ENCODE measurements around the gene ZNF438.
"Not testable (repeated sequence)": the region's sequence is repeated elsewhere in the genome, so short reads cannot be mapped to it uniquely, and the experiment has no call there.

The ZNF438 gene

DNA sequence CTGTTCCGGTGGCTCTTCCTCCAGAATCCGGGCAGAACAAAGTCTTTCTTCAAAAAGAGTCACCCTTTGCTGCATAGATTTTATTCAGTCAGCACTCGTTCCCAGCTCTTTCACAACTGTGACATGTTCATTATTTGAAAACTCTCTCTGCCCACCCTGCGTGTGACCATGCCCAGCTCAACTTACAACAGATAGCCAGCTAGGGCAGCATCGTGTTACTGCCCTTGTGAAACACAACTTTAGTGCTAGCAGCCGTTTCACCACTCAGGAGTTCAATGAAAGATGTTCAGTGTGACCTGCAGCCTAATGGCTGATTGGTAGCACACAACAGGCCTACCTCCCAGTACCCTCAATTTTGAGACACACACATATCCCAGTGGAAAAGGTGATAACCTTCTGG lies 57.9 kb downstream of the ZNF438 start:
- Histone ChIP-seq H3K27ac (ENCODE audit: low read depth, low read length) (no peak overlapping the region), H3K36me3 (ENCODE audit: insufficient read depth, low read length) (peaks cover 3% of the 10 kb centered on the region; the same call in 1 of the 2 replicates), H2AFZ (ENCODE audit: low read length, unreplicated experiment) (no peak overlapping the region), H3K79me2 (ENCODE audit: control insufficient read depth, insufficient read depth, low read length, unreplicated experiment) (no peaks in the 10 kb centered on the region), H3K27me3 (ENCODE audit: insufficient read depth, low read length) (no peaks in the 10 kb centered on the region), H3K4me3 (ENCODE audit: low read depth, low read length) (no peak overlapping the region), H3K4me1 (ENCODE audit: control insufficient read depth, insufficient read depth, low read length, unreplicated experiment) (peaks cover 15% of the 10 kb centered on the region)

DNA sequence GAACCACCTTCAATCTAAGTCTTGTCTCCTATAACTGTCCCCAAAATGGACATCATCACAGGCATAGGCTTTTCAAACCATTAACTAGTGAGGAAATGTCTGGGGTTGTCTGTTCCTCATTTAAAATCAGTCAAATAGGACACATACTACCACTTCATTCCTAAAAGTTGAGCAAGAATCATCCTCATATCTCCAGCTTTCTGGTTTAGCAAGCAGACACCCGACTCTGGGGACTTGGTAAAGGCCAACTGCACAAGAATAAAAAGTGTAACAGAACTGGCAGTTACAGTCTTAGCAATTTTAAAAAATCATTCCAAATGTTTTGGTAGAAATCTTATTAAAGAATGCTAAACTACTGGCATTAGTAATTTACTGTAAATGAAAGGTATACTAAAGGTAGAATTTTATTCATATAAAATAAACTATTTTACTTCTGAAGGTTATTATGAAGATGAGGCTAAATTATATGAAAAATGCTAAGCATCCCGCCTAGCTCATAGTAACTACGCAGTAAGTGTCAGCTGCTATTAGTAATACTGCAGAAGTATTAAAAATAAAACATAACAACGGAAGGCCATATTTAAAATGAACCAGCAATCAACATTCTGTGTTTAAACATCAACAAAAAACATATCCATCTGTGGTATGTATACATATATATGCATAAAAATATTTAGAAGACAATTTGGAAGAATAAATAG lies 60.8 kb downstream of the ZNF438 start:
- Histone ChIP-seq H3K79me2 (ENCODE audit: control insufficient read depth, insufficient read depth, low read length, unreplicated experiment) (no peaks in the 10 kb centered on the region), H3K27ac (ENCODE audit: low read depth, low read length) (no peak overlapping the region), H3K27me3 (ENCODE audit: insufficient read depth, low read length) (no peaks in the 10 kb centered on the region), H2AFZ (ENCODE audit: low read length, unreplicated experiment) (no peak overlapping the region), H3K4me3 (ENCODE audit: low read depth, low read length) (no peak overlapping the region), H3K4me1 (ENCODE audit: control insufficient read depth, insufficient read depth, low read length, unreplicated experiment) (peaks cover 15% of the 10 kb centered on the region), H3K36me3 (ENCODE audit: insufficient read depth, low read length) (peaks cover 3% of the 10 kb centered on the region; the same call in 1 of the 2 replicates)

DNA sequence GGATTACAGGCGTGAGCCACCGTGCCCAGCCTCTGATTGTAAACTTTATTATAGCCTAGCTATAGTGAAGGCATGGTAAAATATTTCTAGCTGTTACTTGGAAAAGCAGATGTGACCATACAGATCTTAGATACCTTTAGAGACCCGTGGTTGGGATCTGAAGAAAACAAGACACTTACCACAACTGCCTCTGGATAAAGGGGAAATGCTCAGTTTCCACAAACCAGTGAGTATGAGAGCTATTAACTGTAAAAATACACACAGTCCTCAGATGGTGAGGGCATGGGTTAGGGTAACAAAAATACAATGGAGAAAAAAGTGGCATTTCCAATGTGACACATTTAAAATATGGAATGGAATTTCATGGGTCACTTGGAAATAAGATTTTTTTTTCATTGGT lies 63.0 kb downstream of the ZNF438 start:
- no peak overlapping the region for H3K4me3 ChIP-seq (ENCODE audit: low read depth, low read length)
- peaks cover under 1% of the 10 kb centered on the region; the same call in 1 of the 2 replicates for H3K36me3 ChIP-seq (ENCODE audit: insufficient read depth, low read length)
- H3K4me1 ChIP-seq (ENCODE audit: control insufficient read depth, insufficient read depth, low read length, unreplicated experiment), result peaks cover 5% of the 10 kb centered on the region
- H2AFZ ChIP-seq (ENCODE audit: low read length, unreplicated experiment), result no peak overlapping the region
- no peaks in the 10 kb centered on the region for H3K27me3 ChIP-seq (ENCODE audit: insufficient read depth, low read length)
- no peaks in the 10 kb centered on the region for H3K79me2 ChIP-seq (ENCODE audit: control insufficient read depth, insufficient read depth, low read length, unreplicated experiment)
- H3K27ac ChIP-seq (ENCODE audit: low read depth, low read length), result no peak overlapping the region

GRCh38 chr10:30967650-30968410 lies 63.8 kb downstream of the ZNF438 start:
- H3K36me3 ChIP-seq (ENCODE audit: insufficient read depth, low read length), result no peaks in the 10 kb centered on the region
- no peak overlapping the region for H3K4me3 ChIP-seq (ENCODE audit: low read depth, low read length)
- H2AFZ ChIP-seq (ENCODE audit: low read length, unreplicated experiment), result no peak overlapping the region
- H3K79me2 ChIP-seq (ENCODE audit: control insufficient read depth, insufficient read depth, low read length, unreplicated experiment), result no peaks in the 10 kb centered on the region
- H3K27ac ChIP-seq (ENCODE audit: low read depth, low read length), result no peak overlapping the region
- no peaks in the 10 kb centered on the region for H3K27me3 ChIP-seq (ENCODE audit: insufficient read depth, low read length)
- peaks cover 5% of the 10 kb centered on the region for H3K4me1 ChIP-seq (ENCODE audit: control insufficient read depth, insufficient read depth, low read length, unreplicated experiment)

DNA sequence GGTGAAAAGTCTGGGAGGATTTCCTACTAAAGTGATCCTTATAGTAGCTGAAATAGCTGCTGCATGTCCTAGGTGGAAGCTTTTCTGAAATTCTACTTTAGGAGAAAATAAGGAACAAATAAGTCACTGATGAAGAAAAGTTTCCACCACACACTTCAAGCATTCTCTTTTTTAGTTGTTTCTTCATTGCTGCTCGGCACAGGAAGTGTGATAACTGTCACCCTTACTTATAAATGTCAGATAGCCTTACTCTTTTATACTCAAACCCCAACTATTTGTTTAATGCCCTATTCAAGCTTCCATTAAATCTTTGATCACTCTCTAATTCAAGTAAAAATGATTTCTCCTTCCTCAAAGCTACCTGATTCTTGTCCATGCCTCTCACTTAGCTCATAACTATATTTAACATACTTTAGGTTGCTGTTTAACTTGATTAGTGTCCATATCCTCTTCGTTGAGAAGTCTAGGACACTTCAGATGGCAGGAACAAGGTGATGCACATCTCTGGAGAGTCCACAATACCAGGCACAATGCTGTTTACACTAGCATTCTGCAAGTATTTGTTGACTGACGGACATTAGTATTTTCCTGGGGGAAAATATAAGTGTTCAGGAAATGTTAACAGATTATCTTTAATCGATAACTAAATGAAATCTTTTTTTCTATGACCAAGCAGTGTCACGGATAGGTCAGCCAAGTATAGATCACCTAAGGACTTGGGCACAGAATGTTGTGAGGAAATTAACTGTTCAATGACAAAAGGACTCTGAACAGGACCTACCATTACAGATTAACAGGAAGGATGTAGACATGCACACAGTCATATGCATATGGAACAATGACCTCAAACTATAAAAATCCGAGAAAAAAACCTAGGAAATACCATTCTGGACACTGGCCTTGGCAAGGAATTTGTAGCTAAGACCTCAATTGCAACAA lies 67.4 kb downstream of the ZNF438 start:
- Histone ChIP-seq H3K27me3 (ENCODE audit: insufficient read depth, low read length) (no peaks in the 10 kb centered on the region), H2AFZ (ENCODE audit: low read length, unreplicated experiment) (no peak overlapping the region), H3K27ac (ENCODE audit: low read depth, low read length) (no peak overlapping the region)

DNA sequence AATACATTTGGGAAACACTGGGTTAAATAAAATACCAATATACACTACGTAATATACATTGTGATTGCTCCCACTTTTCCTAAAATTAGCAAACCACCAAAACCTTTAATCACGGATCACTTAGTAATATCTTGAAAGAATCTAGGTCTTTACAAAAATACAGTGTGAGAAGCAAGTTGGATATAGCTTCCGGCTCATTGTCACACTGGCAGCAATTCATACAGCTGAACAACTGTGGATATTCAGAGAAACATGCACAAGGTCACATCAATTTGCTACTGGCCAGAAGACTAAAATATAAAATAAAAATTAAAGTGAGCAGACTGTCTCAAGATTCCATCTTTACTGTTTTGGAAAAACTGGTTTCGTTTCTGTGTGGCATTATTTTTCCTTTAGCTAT lies 69.1 kb downstream of the ZNF438 start:
- no peak overlapping the region for H3K4me3 ChIP-seq (ENCODE audit: low read depth, low read length)
- H3K27me3 ChIP-seq (ENCODE audit: insufficient read depth, low read length), result no peaks in the 10 kb centered on the region
- H3K27ac ChIP-seq (ENCODE audit: low read depth, low read length), result no peak overlapping the region
- H3K36me3 ChIP-seq (ENCODE audit: insufficient read depth, low read length), result no peaks in the 10 kb centered on the region
- no peaks in the 10 kb centered on the region for H3K4me1 ChIP-seq (ENCODE audit: control insufficient read depth, insufficient read depth, low read length, unreplicated experiment)
- no peaks in the 10 kb centered on the region for H3K79me2 ChIP-seq (ENCODE audit: control insufficient read depth, insufficient read depth, low read length, unreplicated experiment)
- H2AFZ ChIP-seq (ENCODE audit: low read length, unreplicated experiment), result no peak overlapping the region

More for the DNA sequence above, 67.4 kb downstream of the ZNF438 start:
- H3K4me3 ChIP-seq (ENCODE audit: low read depth, low read length), result no peak overlapping the region
- no peaks in the 10 kb centered on the region for H3K36me3 ChIP-seq (ENCODE audit: insufficient read depth, low read length)
- no peaks in the 10 kb centered on the region for H3K4me1 ChIP-seq (ENCODE audit: control insufficient read depth, insufficient read depth, low read length, unreplicated experiment)
- no peaks in the 10 kb centered on the region for H3K79me2 ChIP-seq (ENCODE audit: control insufficient read depth, insufficient read depth, low read length, unreplicated experiment)

DNA sequence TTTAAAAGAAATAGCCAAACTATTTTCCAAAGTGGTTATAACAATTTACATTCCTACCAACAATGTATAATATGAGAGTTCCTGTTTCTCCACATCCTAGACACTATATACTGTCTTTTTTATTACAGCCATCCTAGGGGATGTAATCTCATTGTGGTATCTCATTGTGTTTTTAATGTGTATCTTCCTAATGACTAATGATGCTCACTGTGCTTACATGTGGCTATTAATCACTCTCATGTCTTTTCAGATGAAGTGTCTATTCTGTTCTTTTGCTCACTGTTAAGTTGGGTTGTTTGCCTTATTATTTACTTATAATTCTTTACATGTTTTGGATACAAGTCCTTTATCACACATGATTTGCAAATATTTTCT lies 71.8 kb downstream of the ZNF438 start:
- Histone ChIP-seq H3K27ac (ENCODE audit: low read depth, low read length) (no peak overlapping the region), H3K4me3 (ENCODE audit: low read depth, low read length) (no peak overlapping the region), H3K36me3 (ENCODE audit: insufficient read depth, low read length) (no peaks in the 10 kb centered on the region), H3K4me1 (ENCODE audit: control insufficient read depth, insufficient read depth, low read length, unreplicated experiment) (no peaks in the 10 kb centered on the region), H2AFZ (ENCODE audit: low read length, unreplicated experiment) (no peak overlapping the region), H3K27me3 (ENCODE audit: insufficient read depth, low read length) (no peaks in the 10 kb centered on the region), H3K79me2 (ENCODE audit: control insufficient read depth, insufficient read depth, low read length, unreplicated experiment) (no peaks in the 10 kb centered on the region)

DNA sequence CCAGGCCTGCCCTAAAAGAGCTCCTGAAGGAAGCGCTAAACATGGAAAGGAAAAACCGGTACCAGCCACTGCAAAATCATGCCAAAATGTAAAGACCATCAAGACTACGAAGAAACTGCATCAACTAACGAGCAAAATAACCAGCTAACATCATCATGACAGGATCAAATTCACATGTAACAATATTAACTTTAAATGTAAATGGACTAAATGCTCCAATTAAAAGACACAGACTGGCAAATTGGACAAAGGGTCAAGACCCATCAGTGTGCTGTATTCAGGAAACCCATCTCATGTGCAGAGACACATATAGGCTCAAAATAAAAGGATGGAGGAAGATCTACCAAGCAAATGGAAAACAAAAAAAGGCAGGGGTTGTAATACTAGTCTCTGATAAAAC lies 82.4 kb downstream of the ZNF438 start:
- not testable (repeated sequence) for H3K79me2 ChIP-seq (ENCODE audit: control insufficient read depth, insufficient read depth, low read length, unreplicated experiment); H3K27ac ChIP-seq (ENCODE audit: low read depth, low read length); H2AFZ ChIP-seq (ENCODE audit: low read length, unreplicated experiment); H3K27me3 ChIP-seq (ENCODE audit: insufficient read depth, low read length); H3K36me3 ChIP-seq (ENCODE audit: insufficient read depth, low read length); H3K4me1 ChIP-seq (ENCODE audit: control insufficient read depth, insufficient read depth, low read length, unreplicated experiment); H3K4me3 ChIP-seq (ENCODE audit: low read depth, low read length)

- Histone ChIP-seq H3K79me2 (ENCODE audit: control insufficient read depth, insufficient read depth, low read length, unreplicated experiment) (no peaks in the 10 kb centered on the region), H3K4me3 (ENCODE audit: low read depth, low read length) (no peak overlapping the region), H3K27ac (ENCODE audit: low read depth, low read length) (no peak overlapping the region), H3K27me3 (ENCODE audit: insufficient read depth, low read length) (no peaks in the 10 kb centered on the region), H2AFZ (ENCODE audit: low read length, unreplicated experiment) (no peak overlapping the region), H3K4me1 (ENCODE audit: control insufficient read depth, insufficient read depth, low read length, unreplicated experiment) (no peaks in the 10 kb centered on the region), H3K36me3 (ENCODE audit: insufficient read depth, low read length) (peaks cover 2% of the 10 kb centered on the region; the same call in 1 of the 2 replicates)
These were observed 87.7 kb downstream of the ZNF438 start for GRCh38 chr10:30944005-30944404.

DNA sequence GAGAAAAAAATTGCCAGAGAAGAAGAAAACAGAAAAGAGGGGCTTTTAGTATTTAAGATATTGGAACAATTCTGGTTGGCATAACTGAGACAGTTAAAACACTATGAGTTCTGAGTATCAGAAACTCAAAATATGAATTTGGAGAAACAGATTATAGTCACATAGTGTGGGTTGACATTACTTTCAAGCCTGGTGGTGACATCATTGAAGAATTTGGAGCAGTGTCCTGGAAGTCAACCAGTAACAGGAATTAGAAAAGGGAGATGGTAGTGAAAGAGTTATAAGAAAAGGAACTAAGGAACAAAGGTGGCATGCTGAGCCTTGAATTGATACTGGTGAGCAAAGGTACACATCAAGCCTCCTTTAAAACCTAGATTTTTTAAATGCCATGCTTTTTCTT lies 88.2 kb downstream of the ZNF438 start:
- no peak overlapping the region for H2AFZ ChIP-seq (ENCODE audit: low read length, unreplicated experiment)
- no peaks in the 10 kb centered on the region for H3K27me3 ChIP-seq (ENCODE audit: insufficient read depth, low read length)
- no peak overlapping the region for H3K4me3 ChIP-seq (ENCODE audit: low read depth, low read length)
- no peak overlapping the region for H3K27ac ChIP-seq (ENCODE audit: low read depth, low read length)
- H3K79me2 ChIP-seq (ENCODE audit: control insufficient read depth, insufficient read depth, low read length, unreplicated experiment), result no peaks in the 10 kb centered on the region
- H3K4me1 ChIP-seq (ENCODE audit: control insufficient read depth, insufficient read depth, low read length, unreplicated experiment), result no peaks in the 10 kb centered on the region
- peaks cover 2% of the 10 kb centered on the region; the same call in 1 of the 2 replicates for H3K36me3 ChIP-seq (ENCODE audit: insufficient read depth, low read length)
